GM12872 (cell line): Measurements from ENCODE around the gene FAM184B.
A peak's percentile ranks its signal among the peaks of the same experiment; 100 is the strongest.

Source experiments
- CTCF ChIP-seq: IDR thresholded peaks from 3 replicates; pipeline ENCODE4 v1.5.1; 2011; ENCODE audit warnings: low read depth, mild to moderate bottlenecking, low read length, moderate library complexity; ENCODE audit not compliant: insufficient read depth

The FAM184B gene

GRCh38 chr4:17662694-17663093 lies 118.7 kb downstream of the FAM184B start:
- TF ChIP-seq CTCF: no peak

- TF ChIP-seq CTCF: no peak
Observed at GRCh38 chr4:17657849-17658248, 123.6 kb downstream of the FAM184B start.

- TF ChIP-seq CTCF: no peak
Observed at GRCh38 chr4:17657090-17657489, 124.3 kb downstream of the FAM184B start.

- TF ChIP-seq CTCF: no peak
Observed at GRCh38 chr4:17654701-17655100, 126.7 kb downstream of the FAM184B start.

GRCh38 chr4:17650406-17650805 lies 131.0 kb downstream of the FAM184B start:
- TF ChIP-seq CTCF: no peak

- TF ChIP-seq CTCF: peak; percentile 27; the same call in 1 of the 3 replicates
Observed at GRCh38 chr4:17647927-17648326, 133.5 kb downstream of the FAM184B start.

- no peak for TF ChIP-seq CTCF
Observed at GRCh38 chr4:17647176-17647806, 134.1 kb downstream of the FAM184B start.
